ENCODE results near the gene GRIA1. TPM values are rescaled to one million over a fixed set of nuclear protein-coding genes. Genes with fewer than 3 reads are reported as not detected.

The GRIA1 gene
- total RNA-seq, 3 donors from 2014 or later (not counting 1 experiment from before 2014, with no cell fraction given) = not detected

DNA sequence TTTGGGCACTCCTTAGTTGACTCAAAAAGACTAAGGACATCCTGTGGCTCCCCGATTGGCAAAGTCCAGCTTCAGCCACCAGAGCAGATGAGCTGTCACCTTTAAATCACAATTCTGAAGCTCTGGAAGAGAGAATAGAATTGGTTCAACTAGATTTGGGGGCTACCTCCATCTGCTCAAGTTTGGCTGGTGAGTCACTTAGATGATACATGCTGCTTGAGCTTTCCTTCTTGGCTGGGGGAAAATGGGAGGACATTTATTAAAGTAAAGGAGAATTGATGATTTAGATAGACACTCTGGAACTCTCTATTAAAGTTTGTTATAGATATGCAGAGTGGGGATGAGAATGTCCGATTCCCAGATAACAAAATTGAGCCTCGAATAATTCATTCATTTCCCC is 30.0 kb upstream of the GRIA1 start:
- no peaks in the 10 kb centered on the region for H3K9me3 ChIP-seq (ENCODE audit: control insufficient read depth, insufficient read depth, low read length)
- 92% methylated on average over 3 of the region's 3 CpGs for WGBS (ENCODE audit: insufficient coverage)
- H3K27ac ChIP-seq (ENCODE audit: low read length) = no peak overlapping the region
- DNase-seq (no peak), ATAC-seq (no peak)
- no peaks in the 10 kb centered on the region for H3K4me1 ChIP-seq (ENCODE audit: control insufficient read depth, insufficient read depth, low read length)
- H3K27me3 ChIP-seq (ENCODE audit: control insufficient read depth, insufficient read depth, low read length) = no peaks in the 10 kb centered on the region
- H3K27me3 Mint-ChIP-seq (ENCODE audit: low read depth in 2 of 2) = no peaks in the 10 kb centered on the region
- no peaks in the 10 kb centered on the region for H3K4me1 Mint-ChIP-seq
- H3K9me3 Mint-ChIP-seq = peaks cover 0 to 6% of the 10 kb centered on the region in 2 donors
- H3K36me3 Mint-ChIP-seq = no peaks in the 10 kb centered on the region
- no peaks in the 10 kb centered on the region for H3K36me3 ChIP-seq (ENCODE audit: control insufficient read depth, insufficient read depth, low read length)
- TF ChIP-seq, protein P1, sequence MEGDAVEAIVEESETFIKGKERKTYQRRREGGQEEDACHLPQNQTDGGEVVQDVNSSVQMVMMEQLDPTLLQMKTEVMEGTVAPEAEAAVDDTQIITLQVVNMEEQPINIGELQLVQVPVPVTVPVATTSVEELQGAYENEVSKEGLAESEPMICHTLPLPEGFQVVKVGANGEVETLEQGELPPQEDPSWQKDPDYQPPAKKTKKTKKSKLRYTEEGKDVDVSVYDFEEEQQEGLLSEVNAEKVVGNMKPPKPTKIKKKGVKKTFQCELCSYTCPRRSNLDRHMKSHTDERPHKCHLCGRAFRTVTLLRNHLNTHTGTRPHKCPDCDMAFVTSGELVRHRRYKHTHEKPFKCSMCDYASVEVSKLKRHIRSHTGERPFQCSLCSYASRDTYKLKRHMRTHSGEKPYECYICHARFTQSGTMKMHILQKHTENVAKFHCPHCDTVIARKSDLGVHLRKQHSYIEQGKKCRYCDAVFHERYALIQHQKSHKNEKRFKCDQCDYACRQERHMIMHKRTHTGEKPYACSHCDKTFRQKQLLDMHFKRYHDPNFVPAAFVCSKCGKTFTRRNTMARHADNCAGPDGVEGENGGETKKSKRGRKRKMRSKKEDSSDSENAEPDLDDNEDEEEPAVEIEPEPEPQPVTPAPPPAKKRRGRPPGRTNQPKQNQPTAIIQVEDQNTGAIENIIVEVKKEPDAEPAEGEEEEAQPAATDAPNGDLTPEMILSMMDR (IDR thresholded peaks at IDR 0.05) = no peak
- H3K4me3 Mint-ChIP-seq = no peak overlapping the region
- no peak overlapping the region for H3K27ac Mint-ChIP-seq
- H3K4me3 ChIP-seq (ENCODE audit: low read length) = no peak overlapping the region
- intact Hi-C loops (cut with micrococcal nuclease) = no loop called here

DNA sequence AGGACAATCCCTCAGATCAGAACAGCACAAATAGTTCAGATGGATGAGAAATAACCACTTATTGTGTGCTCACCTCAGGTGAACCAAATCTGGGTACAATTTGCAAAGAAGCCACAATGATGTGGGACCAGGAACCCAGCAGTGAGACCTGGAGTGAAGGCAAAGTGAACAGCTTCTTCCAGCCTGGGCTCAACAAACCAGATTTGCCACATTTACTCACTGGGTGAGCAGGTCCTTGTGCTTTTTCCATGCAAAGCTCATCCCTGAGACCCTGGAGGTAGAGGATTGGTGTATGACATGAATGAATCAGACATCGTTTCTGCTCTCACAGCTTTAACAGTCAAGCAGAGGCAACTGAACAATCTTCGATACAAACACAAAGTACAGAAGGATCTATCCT is 29.1 kb upstream of the GRIA1 start:
- H3K27ac ChIP-seq (ENCODE audit: low read length) = no peak overlapping the region
- no peak overlapping the region for H3K27ac Mint-ChIP-seq
- DNase-seq = no peak
- no peaks in the 10 kb centered on the region for H3K4me1 ChIP-seq (ENCODE audit: control insufficient read depth, insufficient read depth, low read length)
- TF ChIP-seq, protein P1 (IDR thresholded peaks at IDR 0.05) = no peak
- no peak overlapping the region for H3K4me3 ChIP-seq (ENCODE audit: low read length)
- intact Hi-C loops (cut with micrococcal nuclease) = no loop called here
- peaks cover 5% of the 10 kb centered on the region for H3K9me3 ChIP-seq (ENCODE audit: control insufficient read depth, insufficient read depth, low read length)
- H3K4me3 Mint-ChIP-seq = no peak overlapping the region
- H3K27me3 ChIP-seq (ENCODE audit: control insufficient read depth, insufficient read depth, low read length) = no peaks in the 10 kb centered on the region
- 92% methylated on average over 2 of the region's 2 CpGs for WGBS (ENCODE audit: insufficient coverage)
- H3K27me3 Mint-ChIP-seq (ENCODE audit: low read depth in 2 of 2) = no peaks in the 10 kb centered on the region
- no peaks in the 10 kb centered on the region for H3K4me1 Mint-ChIP-seq
- no peaks in the 10 kb centered on the region for H3K36me3 Mint-ChIP-seq
- no peak for ATAC-seq
- no peaks in the 10 kb centered on the region for H3K36me3 ChIP-seq (ENCODE audit: control insufficient read depth, insufficient read depth, low read length)
- peaks cover 0 to 6% of the 10 kb centered on the region in 2 donors for H3K9me3 Mint-ChIP-seq

DNA sequence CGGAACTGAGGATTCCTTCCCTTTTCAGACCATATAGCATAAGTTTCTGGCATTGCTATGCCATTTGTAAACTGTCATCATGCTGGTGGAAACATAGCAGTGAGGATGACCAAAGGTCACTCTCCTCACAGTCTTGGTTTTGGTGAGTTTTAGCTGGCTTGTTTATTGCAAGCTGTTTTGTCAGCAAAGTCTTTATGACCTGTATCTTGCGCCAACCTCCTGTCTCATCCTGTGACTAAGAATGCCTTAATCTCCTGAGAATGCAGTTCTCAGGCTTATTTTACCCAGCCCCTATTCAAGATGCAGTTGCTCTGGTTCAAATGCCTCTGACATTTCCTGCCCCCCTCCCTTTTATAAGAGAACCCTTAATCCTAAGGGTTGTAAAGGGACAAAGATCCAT is 26.7 kb upstream of the GRIA1 start:
- H3K4me3 Mint-ChIP-seq = no peak overlapping the region
- no peaks in the 10 kb centered on the region for H3K4me1 Mint-ChIP-seq
- Histone ChIP-seq H3K27ac (ENCODE audit: low read length) (no peak overlapping the region), H3K27me3 (ENCODE audit: control insufficient read depth, insufficient read depth, low read length) (no peaks in the 10 kb centered on the region), H3K36me3 (ENCODE audit: control insufficient read depth, insufficient read depth, low read length) (no peaks in the 10 kb centered on the region), H3K4me1 (ENCODE audit: control insufficient read depth, insufficient read depth, low read length) (no peaks in the 10 kb centered on the region), H3K4me3 (ENCODE audit: low read length) (no peak overlapping the region), H3K9me3 (ENCODE audit: control insufficient read depth, insufficient read depth, low read length) (peaks cover 5% of the 10 kb centered on the region)
- peaks cover 0 to 2% of the 10 kb centered on the region in 2 donors for H3K9me3 Mint-ChIP-seq
- WGBS (ENCODE audit: insufficient coverage) = 65% methylated on average over 2 of the region's 2 CpGs
- no peak overlapping the region for H3K27ac Mint-ChIP-seq
- no peak for DNase-seq
- ATAC-seq = no peak
- no peaks in the 10 kb centered on the region for H3K36me3 Mint-ChIP-seq
- intact Hi-C loops (cut with micrococcal nuclease) = no loop called here
- TF ChIP-seq, protein P1 (IDR thresholded peaks at IDR 0.05) = no peak
- H3K27me3 Mint-ChIP-seq (ENCODE audit: low read depth in 2 of 2) = no peaks in the 10 kb centered on the region

DNA sequence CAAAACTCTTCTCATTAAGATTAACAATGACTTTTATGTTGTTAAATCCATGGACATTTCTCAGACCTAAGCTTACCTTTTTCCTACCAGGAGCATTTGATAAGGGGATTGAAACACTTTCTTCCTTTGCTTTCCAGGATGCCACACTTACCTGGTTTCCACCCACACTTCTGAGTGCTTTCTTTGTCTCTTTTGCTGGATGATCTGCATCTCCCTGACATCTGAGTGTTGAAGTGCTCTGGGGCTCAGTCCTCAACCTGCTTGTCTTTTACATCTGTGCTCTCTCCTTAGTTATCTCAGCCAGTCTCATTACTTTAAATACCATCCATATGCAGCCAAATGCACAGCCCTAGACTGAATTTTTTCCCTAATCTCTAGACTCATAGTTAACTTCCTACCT is 22.9 kb upstream of the GRIA1 start:
- Mint-ChIP-seq H3K36me3 (no peaks in the 10 kb centered on the region), H3K27ac (no peak overlapping the region), H3K9me3 (peaks cover 0 to 6% of the 10 kb centered on the region in 2 donors), H3K27me3 (ENCODE audit: low read depth in 2 of 2) (no peaks in the 10 kb centered on the region), H3K4me1 (no peaks in the 10 kb centered on the region), H3K4me3 (no peak overlapping the region)
- H3K36me3 ChIP-seq (ENCODE audit: control insufficient read depth, insufficient read depth, low read length) = no peaks in the 10 kb centered on the region
- H3K4me3 ChIP-seq (ENCODE audit: low read length) = no peak overlapping the region
- no peaks in the 10 kb centered on the region for H3K27me3 ChIP-seq (ENCODE audit: control insufficient read depth, insufficient read depth, low read length)
- TF ChIP-seq, protein P1 (IDR thresholded peaks at IDR 0.05) = no peak
- H3K9me3 ChIP-seq (ENCODE audit: control insufficient read depth, insufficient read depth, low read length) = peaks cover 5% of the 10 kb centered on the region
- intact Hi-C loops (cut with micrococcal nuclease) = no loop called here
- no peak overlapping the region for H3K27ac ChIP-seq (ENCODE audit: low read length)
- H3K4me1 ChIP-seq (ENCODE audit: control insufficient read depth, insufficient read depth, low read length) = no peaks in the 10 kb centered on the region
- no peak for ATAC-seq
- no peak for DNase-seq
